Fibroblast of mammary gland (primary cell): ENCODE data around the gene ELOF1.
A peak's percentile ranks its signal among the peaks of the same experiment; 100 is the strongest.

Experiments used
- DNase-seq: peaks from one replicate; pipeline ENCODE4 v3.0.0-alpha.2; 2010; ENCODE audit warnings: low read depth
- H3K4me3 ChIP-seq: 2 replicates; pipeline ENCODE4 v1.5.1; 2011; ENCODE audit warnings: low read depth, mild to moderate bottlenecking, low read length, moderate library complexity; ENCODE audit not compliant: control insufficient read depth
- TF ChIP-seq, protein P1 (sequence below): conservative IDR thresholded peaks from 2 replicates; pipeline ENCODE4 v1.5.1; 2011; ENCODE audit warnings: low read depth, low read length, inconsistent platforms; ENCODE audit not compliant: control insufficient read depth, insufficient read depth

The ELOF1 gene

DNA sequence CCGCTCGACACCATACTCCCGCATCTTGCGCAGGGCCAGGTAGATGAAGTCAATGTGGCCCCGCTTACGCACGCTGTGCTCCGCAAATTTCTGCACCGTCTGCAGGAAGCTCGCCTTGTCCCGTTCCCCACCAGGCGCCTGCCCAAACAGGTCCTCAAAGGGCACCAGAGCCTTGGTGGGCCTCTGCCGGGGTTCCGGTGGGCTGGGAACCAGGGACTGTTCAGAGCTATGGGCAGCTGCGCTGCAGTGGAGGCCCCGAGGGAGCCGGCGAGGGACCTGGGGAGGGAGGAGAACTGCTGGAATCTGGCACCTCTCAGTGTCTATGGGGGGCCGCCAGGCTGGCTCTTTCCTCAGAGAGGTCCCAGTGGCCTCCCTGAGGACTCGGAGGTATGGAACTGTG lies 45.1 kb downstream of the ELOF1 start:
- H3K4me3 ChIP-seq, result no peak overlapping the region
- no peak for DNase-seq
- TF ChIP-seq, protein P1, sequence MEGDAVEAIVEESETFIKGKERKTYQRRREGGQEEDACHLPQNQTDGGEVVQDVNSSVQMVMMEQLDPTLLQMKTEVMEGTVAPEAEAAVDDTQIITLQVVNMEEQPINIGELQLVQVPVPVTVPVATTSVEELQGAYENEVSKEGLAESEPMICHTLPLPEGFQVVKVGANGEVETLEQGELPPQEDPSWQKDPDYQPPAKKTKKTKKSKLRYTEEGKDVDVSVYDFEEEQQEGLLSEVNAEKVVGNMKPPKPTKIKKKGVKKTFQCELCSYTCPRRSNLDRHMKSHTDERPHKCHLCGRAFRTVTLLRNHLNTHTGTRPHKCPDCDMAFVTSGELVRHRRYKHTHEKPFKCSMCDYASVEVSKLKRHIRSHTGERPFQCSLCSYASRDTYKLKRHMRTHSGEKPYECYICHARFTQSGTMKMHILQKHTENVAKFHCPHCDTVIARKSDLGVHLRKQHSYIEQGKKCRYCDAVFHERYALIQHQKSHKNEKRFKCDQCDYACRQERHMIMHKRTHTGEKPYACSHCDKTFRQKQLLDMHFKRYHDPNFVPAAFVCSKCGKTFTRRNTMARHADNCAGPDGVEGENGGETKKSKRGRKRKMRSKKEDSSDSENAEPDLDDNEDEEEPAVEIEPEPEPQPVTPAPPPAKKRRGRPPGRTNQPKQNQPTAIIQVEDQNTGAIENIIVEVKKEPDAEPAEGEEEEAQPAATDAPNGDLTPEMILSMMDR, result no peak

GRCh38 chr19:11510444-11510843 lies 48.6 kb downstream of the ELOF1 start:
- H3K4me3 ChIP-seq, result no peak overlapping the region
- TF ChIP-seq, protein P1, result no peak
- no peak for DNase-seq

DNA sequence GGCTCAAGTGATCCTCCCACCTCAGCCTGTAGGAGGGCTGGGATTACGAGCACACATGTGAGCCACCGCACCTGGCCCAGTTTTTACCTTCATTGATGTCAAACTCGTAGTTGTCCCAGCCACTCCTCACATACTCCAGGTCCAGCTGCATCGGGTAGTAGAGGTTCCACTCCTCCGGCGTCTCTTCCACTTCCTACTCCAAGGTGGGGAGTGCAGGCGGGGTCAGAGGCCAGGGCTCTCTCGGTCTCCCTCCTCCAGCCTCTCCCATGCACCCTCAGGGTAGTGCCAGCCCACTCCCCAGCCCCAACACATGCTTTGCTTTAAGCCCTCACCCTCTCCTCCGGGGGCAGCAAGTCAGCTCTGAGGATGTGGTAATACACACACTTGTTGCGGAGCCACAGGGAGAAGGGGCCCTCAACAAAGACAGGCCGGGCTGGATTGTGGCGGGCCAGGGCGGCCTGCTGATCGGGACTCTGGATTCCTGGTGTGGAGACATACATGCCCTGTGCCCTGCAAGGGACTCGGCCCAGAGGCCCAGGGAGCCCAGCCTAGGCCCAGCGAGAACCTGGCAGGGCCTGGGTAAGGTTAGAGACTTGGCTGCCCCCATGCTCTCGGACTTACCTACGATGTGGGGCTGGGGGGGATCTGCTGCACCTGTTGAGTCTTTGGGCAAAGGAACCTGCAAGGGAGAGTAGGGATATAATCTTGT lies 51.5 kb downstream of the ELOF1 start:
- no peak for DNase-seq
- TF ChIP-seq, protein P1, result no peak

DNA sequence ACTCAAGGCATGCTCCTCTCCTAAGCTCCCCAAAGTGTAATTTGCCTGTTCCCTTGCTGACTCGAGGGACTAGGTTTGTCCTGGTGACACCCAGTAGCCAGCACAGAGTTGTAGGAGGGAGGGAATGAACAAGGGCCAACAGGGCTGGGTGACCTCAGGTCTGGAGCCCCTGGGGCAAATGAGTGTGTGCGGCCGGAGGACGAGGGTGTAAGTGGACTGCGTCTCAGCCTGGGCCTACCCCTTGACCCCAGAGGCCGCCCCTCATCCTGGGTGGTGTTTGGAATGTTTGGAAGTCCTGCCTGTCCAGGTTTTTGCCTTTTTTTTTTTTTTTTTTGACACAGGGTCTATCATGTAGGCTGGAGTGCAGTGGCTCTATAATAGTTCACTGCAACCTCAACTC lies 52.1 kb downstream of the ELOF1 start:
- TF ChIP-seq, protein P1, result no peak
- no peak for DNase-seq
- no peak overlapping the region for H3K4me3 ChIP-seq

More for the DNA sequence above, 51.5 kb downstream of the ELOF1 start:
- no peak overlapping the region for H3K4me3 ChIP-seq

DNA sequence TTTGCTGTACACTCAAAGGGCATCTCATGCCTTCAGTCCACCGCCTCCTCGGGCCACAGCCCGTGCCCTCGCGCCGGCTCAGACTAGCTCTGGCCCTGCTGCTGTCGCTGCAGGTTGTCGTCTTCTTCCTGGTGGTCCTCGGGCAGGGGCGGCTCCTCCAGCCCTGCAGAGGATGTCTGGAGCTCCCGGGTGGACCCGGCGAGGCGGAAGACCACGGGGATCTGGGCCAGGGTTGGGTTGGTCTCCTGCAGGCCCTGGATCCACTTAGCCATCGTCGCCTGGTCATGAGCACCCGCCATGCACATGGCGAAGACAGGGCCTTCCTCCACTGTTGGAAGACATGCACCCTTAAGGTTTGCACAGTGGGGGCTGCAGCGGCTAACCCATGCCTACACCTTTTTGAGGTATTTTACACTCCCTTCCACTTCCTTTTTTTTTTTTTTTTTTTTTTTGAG lies 52.9 kb downstream of the ELOF1 start:
- TF ChIP-seq, protein P1, result no peak
- no peak for DNase-seq

GRCh38 chr19:11505504-11506100 lies 53.4 kb downstream of the ELOF1 start, which contains the start of gene ZNF653:
TSS of gene ZNF653 (minus strand) at chr19:11505839. CDS start at chr19:11505786, 53 bp downstream.
- TF ChIP-seq, protein P1, result no peak
- DNase-seq, result peak; percentile 93
- H3K4me3 ChIP-seq, result peak within 1 kb of the TSS; percentile 52

More for the DNA sequence above, 52.9 kb downstream of the ELOF1 start:
- peak overlapping the region; percentile 52 for H3K4me3 ChIP-seq
